ENCODE measurements around the gene UBE2Z.

- TF ChIP-seq CHD2 (IDR thresholded peaks at IDR 0.05; ENCODE audit: low read length, partially characterized antibody) (no peak), POLR2A (IDR thresholded peaks at IDR 0.05; ENCODE audit: low read length) (no peak), CTCF (IDR thresholded peaks at IDR 0.05) (no peak), CEBPB (IDR thresholded peaks at IDR 0.05) (0 out of 4 replicates have a peak, but pooled peaks of 1 of the 2 experiments have one; percentile 38)
Observed at GRCh38 chr17:48905987-48906515, 2.2 kb upstream of the UBE2Z start.
